HUES48 (cell line): ENCODE results near the gene FER.
"Not testable (repeated sequence)": the region's sequence is repeated elsewhere in the genome, so short reads cannot be mapped to it uniquely, and the experiment has no call there.

ENCODE experiments used
- H3K27ac ChIP-seq: one replicate; pipeline ENCODE4 v1.7.0; 2013; ENCODE audit warnings: low read depth, low read length, inconsistent platforms
- H3K27me3 ChIP-seq: 2 replicates; pipeline ENCODE4 v1.6.1; 2013; ENCODE audit warnings: mild to moderate bottlenecking, low read length; ENCODE audit not compliant: control insufficient read depth, insufficient read depth
- H3K36me3 ChIP-seq: 2 replicates; pipeline ENCODE4 v1.6.1; 2013; ENCODE audit warnings: low read length; ENCODE audit not compliant: control insufficient read depth, insufficient read depth
- H3K4me1 ChIP-seq: 2 replicates; pipeline ENCODE4 v1.6.1; 2013; ENCODE audit warnings: mild to moderate bottlenecking, low read length; ENCODE audit not compliant: control insufficient read depth, insufficient read depth
- H3K4me3 ChIP-seq: 2 replicates; pipeline ENCODE4 v1.5.1; 2013; ENCODE audit warnings: mild to moderate bottlenecking, low read depth, low read length
- H3K9ac ChIP-seq: 2 replicates; pipeline ENCODE4 v1.6.1; 2013; ENCODE audit warnings: mild to moderate bottlenecking, low read depth, low read length, moderate library complexity
- H3K9me3 ChIP-seq: 2 replicates; pipeline ENCODE4 v1.6.1; 2013; ENCODE audit warnings: low read length; ENCODE audit not compliant: control insufficient read depth, insufficient read depth

Gene FER

GRCh38 chr5:108878756-108879155 lies 131.1 kb downstream of the FER start:
- Histone ChIP-seq H3K36me3 (no peaks in the 10 kb centered on the region), H3K4me3 (no peak overlapping the region), H3K9ac (no peak overlapping the region), H3K27me3 (no peaks in the 10 kb centered on the region), H3K27ac (no peak overlapping the region), H3K4me1 (peaks cover 8% of the 10 kb centered on the region; the same call in 1 of the 2 replicates), H3K9me3 (no peaks in the 10 kb centered on the region; the same call in 1 of the 2 replicates)

- no peak overlapping the region for H3K4me3 ChIP-seq
- no peaks in the 10 kb centered on the region for H3K27me3 ChIP-seq
- H3K4me1 ChIP-seq, result 0 out of 2 replicates have a peak, but pooled peaks cover 5% of the 10 kb centered on the region
- no peak overlapping the region for H3K27ac ChIP-seq
- no peaks in the 10 kb centered on the region for H3K36me3 ChIP-seq
- no peaks in the 10 kb centered on the region; the same call in 1 of the 2 replicates for H3K9me3 ChIP-seq
- H3K9ac ChIP-seq, result no peak overlapping the region
Measured at GRCh38 chr5:108881133-108881532, 133.4 kb downstream of the FER start.

- Histone ChIP-seq H3K27ac (no peak overlapping the region), H3K36me3 (no peaks in the 10 kb centered on the region), H3K9me3 (no peaks in the 10 kb centered on the region; the same call in 1 of the 2 replicates), H3K4me1 (0 out of 2 replicates have a peak, but pooled peaks cover 5% of the 10 kb centered on the region), H3K27me3 (no peaks in the 10 kb centered on the region), H3K4me3 (no peak overlapping the region), H3K9ac (no peak overlapping the region)
Measured at GRCh38 chr5:108884736-108885135, 137.0 kb downstream of the FER start.

GRCh38 chr5:108898257-108898656 lies 150.6 kb downstream of the FER start:
- Histone ChIP-seq H3K9ac (no peak overlapping the region), H3K36me3 (no peaks in the 10 kb centered on the region), H3K27me3 (no peaks in the 10 kb centered on the region), H3K9me3 (no peaks in the 10 kb centered on the region), H3K4me1 (no peaks in the 10 kb centered on the region), H3K4me3 (no peak overlapping the region), H3K27ac (no peak overlapping the region)

GRCh38 chr5:108898707-108899106 lies 151.0 kb downstream of the FER start:
- Histone ChIP-seq H3K4me3 (no peak overlapping the region), H3K9me3 (no peaks in the 10 kb centered on the region), H3K36me3 (no peaks in the 10 kb centered on the region), H3K27ac (no peak overlapping the region), H3K4me1 (no peaks in the 10 kb centered on the region), H3K27me3 (no peaks in the 10 kb centered on the region), H3K9ac (no peak overlapping the region)

- not testable (repeated sequence) for H3K27me3 ChIP-seq, H3K4me3 ChIP-seq, H3K9ac ChIP-seq, H3K9me3 ChIP-seq, H3K36me3 ChIP-seq, H3K4me1 ChIP-seq, H3K27ac ChIP-seq
Measured at GRCh38 chr5:108899244-108899643, 151.5 kb downstream of the FER start.

GRCh38 chr5:108900668-108901067 lies 153.0 kb downstream of the FER start:
- Histone ChIP-seq H3K9me3 (no peaks in the 10 kb centered on the region), H3K4me1 (no peaks in the 10 kb centered on the region), H3K9ac (no peak overlapping the region), H3K27me3 (no peaks in the 10 kb centered on the region), H3K4me3 (no peak overlapping the region), H3K36me3 (no peaks in the 10 kb centered on the region), H3K27ac (no peak overlapping the region)

- Histone ChIP-seq H3K36me3 (no peaks in the 10 kb centered on the region), H3K27me3 (no peaks in the 10 kb centered on the region)
Measured at GRCh38 chr5:108905805-108906204, 158.1 kb downstream of the FER start.

GRCh38 chr5:108910627-108911026 lies 162.9 kb downstream of the FER start:
- no peak overlapping the region for H3K9ac ChIP-seq
- no peaks in the 10 kb centered on the region for H3K27me3 ChIP-seq
- H3K4me3 ChIP-seq, result no peak overlapping the region
- no peak overlapping the region for H3K27ac ChIP-seq
- H3K4me1 ChIP-seq, result no peaks in the 10 kb centered on the region
- no peaks in the 10 kb centered on the region for H3K9me3 ChIP-seq
- no peaks in the 10 kb centered on the region for H3K36me3 ChIP-seq

More at GRCh38 chr5:108905805-108906204, 158.1 kb downstream of the FER start:
- Histone ChIP-seq H3K27ac (no peak overlapping the region), H3K9ac (no peak overlapping the region), H3K4me1 (no peaks in the 10 kb centered on the region), H3K4me3 (no peak overlapping the region), H3K9me3 (no peaks in the 10 kb centered on the region)

GRCh38 chr5:108911055-108911454 lies 163.4 kb downstream of the FER start:
- Histone ChIP-seq H3K27ac (no peak overlapping the region), H3K36me3 (no peaks in the 10 kb centered on the region), H3K9me3 (no peaks in the 10 kb centered on the region), H3K9ac (no peak overlapping the region), H3K4me1 (no peaks in the 10 kb centered on the region), H3K27me3 (no peaks in the 10 kb centered on the region), H3K4me3 (no peak overlapping the region)

GRCh38 chr5:108917596-108917995 lies 169.9 kb downstream of the FER start:
- no peak overlapping the region for H3K4me3 ChIP-seq
- no peaks in the 10 kb centered on the region for H3K9me3 ChIP-seq
- H3K4me1 ChIP-seq, result no peaks in the 10 kb centered on the region
- no peak overlapping the region for H3K27ac ChIP-seq
- no peaks in the 10 kb centered on the region for H3K36me3 ChIP-seq
- H3K27me3 ChIP-seq, result no peaks in the 10 kb centered on the region
- H3K9ac ChIP-seq, result no peak overlapping the region
